ENCODE results near the gene CADPS2.

The CADPS2 gene

GRCh38 chr7:122886357-122887081, at the start of gene CADPS2:
CADPS2 (minus strand) TSS chr7:122886460; CDS start chr7:122886337, 123 bp downstream.
- no peak for DNase-seq

GRCh38 chr7:122935620-122936019, 49.4 kb upstream of the CADPS2 start:
- no peak for DNase-seq

- DNase-seq = no peak
These were observed 33.5 kb upstream of the CADPS2 start for GRCh38 chr7:122919643-122920181.

- DNase-seq = no peak
These were observed 28.6 kb upstream of the CADPS2 start for GRCh38 chr7:122914812-122915211.

- no peak for DNase-seq
These were observed 27.3 kb upstream of the CADPS2 start for GRCh38 chr7:122913608-122914007.

- no peak for DNase-seq
These were observed 16.7 kb upstream of the CADPS2 start for GRCh38 chr7:122902751-122903495.

- DNase-seq = no peak
These were observed 15.0 kb upstream of the CADPS2 start for GRCh38 chr7:122901250-122901649.

GRCh38 chr7:122896509-122896908, 10.2 kb upstream of the CADPS2 start:
- DNase-seq = no peak

GRCh38 chr7:122893486-122893885, 7.2 kb upstream of the CADPS2 start:
- no peak for DNase-seq

GRCh38 chr7:122889116-122889515, 2.9 kb upstream of the CADPS2 start:
- no peak for DNase-seq

GRCh38 chr7:122887848-122888247, 1.6 kb upstream of the CADPS2 start:
- DNase-seq = no peak

- no peak for DNase-seq
These were observed 938 bp upstream of the CADPS2 start for GRCh38 chr7:122887198-122887597.

GRCh38 chr7:122885583-122886356, 490 bp downstream of the CADPS2 start:
- no peak for DNase-seq

- DNase-seq = no peak
These were observed 2.1 kb downstream of the CADPS2 start for GRCh38 chr7:122884186-122884585.

GRCh38 chr7:122883049-122883680, 3.1 kb downstream of the CADPS2 start:
- DNase-seq = no peak

GRCh38 chr7:122881324-122881723, 4.9 kb downstream of the CADPS2 start:
- DNase-seq = no peak

- no peak for DNase-seq
These were observed 17.0 kb downstream of the CADPS2 start for GRCh38 chr7:122869260-122869659.

GRCh38 chr7:122867471-122867980, 18.7 kb downstream of the CADPS2 start:
- no peak for DNase-seq

GRCh38 chr7:122864838-122865237, 21.4 kb downstream of the CADPS2 start:
- no peak for DNase-seq

- no peak for DNase-seq
These were observed 22.2 kb downstream of the CADPS2 start for GRCh38 chr7:122864016-122864415.

- no peak for DNase-seq
These were observed 27.9 kb downstream of the CADPS2 start for GRCh38 chr7:122858320-122858719.

GRCh38 chr7:122850528-122850927, 35.7 kb downstream of the CADPS2 start:
- DNase-seq = no peak

GRCh38 chr7:122849957-122850328, 36.3 kb downstream of the CADPS2 start:
- no peak for DNase-seq
